Activated CD4-positive, CD25-positive, alpha-beta regulatory T cell treated with anti-CD3 and anti-CD28 coated beads, Interleukin-2, amount 50 U/mL, for 16 hours (primary cell): ENCODE data around the gene CCSAP.
"Not testable (repeated sequence)": the region's sequence is repeated elsewhere in the genome, so short reads cannot be mapped to it uniquely, and the experiment has no call there.

Experiments
- DNase-seq: peaks from one replicate; pipeline ENCODE4 v3.0.0-alpha.2; 2020; ENCODE audit warnings: low read depth, low spot score

Gene CCSAP

GRCh38 chr1:229325853-229326487, 16.9 kb downstream of the CCSAP start:
- no peak for DNase-seq

- DNase-seq = no peak
Measured at GRCh38 chr1:229325401-229325800, 17.4 kb downstream of the CCSAP start.

- DNase-seq = no peak
Measured at GRCh38 chr1:229323885-229324553, 18.8 kb downstream of the CCSAP start.

GRCh38 chr1:229323201-229323600, 19.6 kb downstream of the CCSAP start:
- DNase-seq = no peak

- no peak for DNase-seq
Measured at GRCh38 chr1:229319487-229319886, 23.4 kb downstream of the CCSAP start.

- DNase-seq = no peak
Measured at GRCh38 chr1:229318056-229318455, 24.8 kb downstream of the CCSAP start.

- DNase-seq = no peak
Measured at GRCh38 chr1:229316166-229316565, 26.7 kb downstream of the CCSAP start.

- no peak for DNase-seq
Measured at GRCh38 chr1:229310833-229311232, 32.0 kb downstream of the CCSAP start.

GRCh38 chr1:229309684-229310083, 33.2 kb downstream of the CCSAP start:
- DNase-seq = no peak

GRCh38 chr1:229309074-229309473, 33.8 kb downstream of the CCSAP start:
- DNase-seq = no peak

GRCh38 chr1:229305392-229305791, 37.5 kb downstream of the CCSAP start:
- DNase-seq = no peak

GRCh38 chr1:229303855-229304254, 39.0 kb downstream of the CCSAP start:
- DNase-seq = no peak

GRCh38 chr1:229302740-229303139, 40.1 kb downstream of the CCSAP start:
- DNase-seq = no peak

GRCh38 chr1:229300099-229300757, 42.6 kb downstream of the CCSAP start:
- DNase-seq = no peak

GRCh38 chr1:229298887-229299503, 43.9 kb downstream of the CCSAP start:
- DNase-seq = no peak

GRCh38 chr1:229298420-229298819, 44.4 kb downstream of the CCSAP start:
- no peak for DNase-seq

- DNase-seq = no peak
Measured at GRCh38 chr1:229297746-229298145, 45.1 kb downstream of the CCSAP start.

GRCh38 chr1:229296541-229296941, 46.3 kb downstream of the CCSAP start:
- no peak for DNase-seq

- DNase-seq = no peak
Measured at GRCh38 chr1:229295745-229296144, 47.1 kb downstream of the CCSAP start.

GRCh38 chr1:229293528-229294204, 49.2 kb downstream of the CCSAP start:
- DNase-seq = no peak

GRCh38 chr1:229291686-229292085, 51.2 kb downstream of the CCSAP start:
- not testable (repeated sequence) for DNase-seq

GRCh38 chr1:229288516-229288915, 54.3 kb downstream of the CCSAP start:
- no peak for DNase-seq
